GM18502 (cell line): ENCODE data around the gene MED13L.

ENCODE experiments used
- ATAC-seq: cut with Tn5 transposase; IDR thresholded peaks from one replicate; pipeline ENCODE4 v1.9.1; 2021; ENCODE audit warnings: mild to moderate bottlenecking; ENCODE audit not compliant: unreplicated experiment, poor library complexity

MED13L gene

GRCh38 chr12:116159593-116160200 is 117.8 kb downstream of the MED13L start:
- no peak for ATAC-seq

- ATAC-seq, result no peak
Measured at GRCh38 chr12:116159175-116159574, 118.3 kb downstream of the MED13L start.

- no peak for ATAC-seq
Measured at GRCh38 chr12:116157845-116158267, 119.6 kb downstream of the MED13L start.

GRCh38 chr12:116156614-116157013 is 120.9 kb downstream of the MED13L start:
- no peak for ATAC-seq

GRCh38 chr12:116155383-116155782 is 122.1 kb downstream of the MED13L start:
- no peak for ATAC-seq

GRCh38 chr12:116153983-116154382 is 123.5 kb downstream of the MED13L start:
- ATAC-seq, result no peak

- no peak for ATAC-seq
Measured at GRCh38 chr12:116153113-116153512, 124.4 kb downstream of the MED13L start.

GRCh38 chr12:116152268-116152667 is 125.2 kb downstream of the MED13L start:
- ATAC-seq, result no peak

- ATAC-seq, result no peak
Measured at GRCh38 chr12:116150452-116150851, 127.0 kb downstream of the MED13L start.

- no peak for ATAC-seq
Measured at GRCh38 chr12:116150001-116150400, 127.5 kb downstream of the MED13L start.

GRCh38 chr12:116148844-116149243 is 128.6 kb downstream of the MED13L start:
- ATAC-seq, result no peak

GRCh38 chr12:116146386-116146785 is 131.1 kb downstream of the MED13L start:
- ATAC-seq, result no peak

- ATAC-seq, result no peak
Measured at GRCh38 chr12:116145451-116145850, 132.0 kb downstream of the MED13L start.

GRCh38 chr12:116144384-116144783 is 133.1 kb downstream of the MED13L start:
- no peak for ATAC-seq

- ATAC-seq, result no peak
Measured at GRCh38 chr12:116143909-116144308, 133.6 kb downstream of the MED13L start.

- peak; percentile 53 for ATAC-seq
Measured at GRCh38 chr12:116142936-116143898, 134.3 kb downstream of the MED13L start.

GRCh38 chr12:116141833-116142162 is 135.7 kb downstream of the MED13L start:
- ATAC-seq, result no peak

- ATAC-seq, result no peak
Measured at GRCh38 chr12:116141110-116141832, 136.2 kb downstream of the MED13L start.

GRCh38 chr12:116140529-116140928 is 137.0 kb downstream of the MED13L start:
- ATAC-seq, result no peak

GRCh38 chr12:116138781-116139180 is 138.7 kb downstream of the MED13L start:
- no peak for ATAC-seq

GRCh38 chr12:116138364-116138763 is 139.1 kb downstream of the MED13L start:
- ATAC-seq, result no peak
